GM19324 (cell line): ENCODE measurements around the gene YAP1.
A peak's percentile ranks its signal among the peaks of the same experiment; 100 is the strongest.

Experiments used
- ATAC-seq: cut with Tn5 transposase; IDR thresholded peaks from one replicate; pipeline ENCODE4 v1.9.1; 2021; ENCODE audit warnings: mild to moderate bottlenecking, moderate library complexity; ENCODE audit not compliant: unreplicated experiment, low FRiP score

Gene YAP1

DNA sequence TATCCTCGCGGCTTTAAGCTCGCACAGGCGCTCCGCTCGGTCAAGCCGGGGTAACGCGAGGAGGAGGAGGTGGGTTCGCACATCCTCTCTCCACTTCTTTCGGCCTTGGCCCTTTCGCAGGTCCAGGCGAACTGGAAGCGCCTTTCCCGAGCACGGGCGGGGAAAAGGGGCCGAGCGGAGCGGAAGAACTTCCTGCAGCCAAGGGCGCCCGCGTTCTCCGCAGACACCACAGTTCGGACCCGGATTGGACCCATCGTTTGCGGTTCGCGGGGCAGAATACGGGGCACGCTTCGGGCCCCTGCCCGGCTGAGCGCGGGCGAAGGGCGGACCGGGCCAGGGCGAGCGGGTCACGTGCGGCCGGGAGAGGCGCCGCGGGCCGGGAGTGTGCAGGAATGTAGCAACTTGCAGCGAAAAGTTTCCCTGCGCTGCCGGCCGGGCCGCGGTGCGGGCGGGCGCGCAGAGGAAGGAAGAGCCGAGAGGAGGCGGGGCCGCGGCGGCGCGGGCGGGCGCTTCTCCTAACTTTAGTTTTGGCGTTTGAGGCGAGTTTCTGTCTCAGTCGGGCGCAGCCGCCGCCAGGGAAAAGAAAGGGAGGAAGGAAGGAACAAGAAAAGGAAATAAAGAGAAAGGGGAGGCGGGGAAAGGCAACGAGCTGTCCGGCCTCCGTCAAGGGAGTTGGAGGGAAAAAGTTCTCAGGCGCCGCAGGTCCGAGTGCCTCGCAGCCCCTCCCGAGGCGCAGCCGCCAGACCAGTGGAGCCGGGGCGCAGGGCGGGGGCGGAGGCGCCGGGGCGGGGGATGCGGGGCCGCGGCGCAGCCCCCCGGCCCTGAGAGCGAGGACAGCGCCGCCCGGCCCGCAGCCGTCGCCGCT, at the start of gene YAP1:
Gene YAP1, plus strand, starts transcription at position 552 of the 865 bp plus-strand sequence. CDS start 402 bp downstream, outside the sequence.
- ATAC-seq = peak; percentile 84

- ATAC-seq = no peak
These were observed 49.0 kb upstream of the YAP1 start for GRCh38 chr11:102061276-102061675.

GRCh38 chr11:102062106-102062505, 48.1 kb upstream of the YAP1 start:
- ATAC-seq = no peak

- no peak for ATAC-seq
These were observed 45.9 kb upstream of the YAP1 start for GRCh38 chr11:102064316-102064715.

- ATAC-seq = no peak
These were observed 39.5 kb upstream of the YAP1 start for GRCh38 chr11:102070766-102071165.

DNA sequence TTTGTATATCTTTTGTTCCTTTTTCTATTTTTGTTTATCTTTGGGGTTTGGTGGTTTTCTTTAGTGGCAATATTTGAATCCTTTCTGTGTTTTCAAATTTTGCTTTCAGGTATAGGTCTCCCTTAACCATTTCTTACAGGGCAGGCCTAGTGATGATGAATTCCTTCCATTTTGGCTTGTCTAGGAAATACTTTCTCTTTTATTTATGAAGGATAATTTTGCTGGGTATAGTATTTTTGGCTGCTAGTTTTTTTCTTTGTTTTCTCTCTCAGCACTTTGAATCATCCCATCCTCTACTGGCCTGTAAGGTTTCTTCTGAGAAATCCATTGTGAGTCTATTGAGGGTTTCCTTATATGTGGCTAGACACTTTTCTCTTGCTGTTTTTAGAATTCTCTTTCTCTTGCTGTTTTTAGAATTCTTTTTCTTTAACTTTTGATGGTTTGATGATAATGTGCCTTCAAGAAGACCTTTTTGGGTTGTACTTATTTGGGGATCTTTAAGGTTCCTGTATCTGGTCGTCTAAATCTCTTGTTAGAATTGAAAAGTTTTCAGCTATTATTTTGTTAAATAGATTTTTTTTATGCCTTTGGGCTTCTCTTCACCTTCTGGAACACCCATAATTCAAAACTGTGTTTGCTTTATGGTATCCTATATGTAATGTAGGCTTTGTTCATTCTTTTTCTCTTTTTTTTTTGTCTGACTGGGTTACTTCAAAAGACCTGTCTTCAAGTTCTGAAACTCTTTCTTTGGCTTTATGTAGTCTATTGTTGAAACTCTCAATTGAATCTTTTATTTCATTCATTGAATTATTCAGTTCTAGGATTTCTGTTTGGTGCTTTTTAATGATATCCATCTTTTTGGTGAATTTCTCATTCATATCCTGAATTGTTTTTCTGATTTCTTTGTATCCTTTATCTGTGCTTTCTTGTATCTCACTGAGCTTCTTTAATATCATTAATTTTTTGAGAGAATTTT, 38.5 kb upstream of the YAP1 start:
- no peak for ATAC-seq

DNA sequence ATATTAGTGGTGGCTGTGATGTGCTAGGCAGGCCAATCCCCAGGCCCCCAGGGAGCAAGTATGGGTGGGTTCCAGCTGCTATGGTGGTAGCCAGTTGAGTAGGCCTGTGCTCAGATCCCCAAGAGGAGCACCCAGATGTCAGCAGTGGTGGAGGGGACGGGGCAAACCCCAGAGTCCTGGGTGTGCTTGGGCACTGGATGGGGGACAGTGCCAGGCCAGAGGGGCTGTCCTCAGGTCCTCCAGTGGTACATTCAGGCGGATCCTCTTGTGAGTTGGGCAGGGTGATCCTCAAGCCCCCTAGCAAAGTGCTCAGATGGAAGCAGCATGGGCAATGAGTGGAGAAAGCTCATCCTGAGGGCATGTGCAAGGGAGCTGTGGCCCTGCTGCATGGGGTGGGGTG, 37.0 kb upstream of the YAP1 start:
- no peak for ATAC-seq

DNA sequence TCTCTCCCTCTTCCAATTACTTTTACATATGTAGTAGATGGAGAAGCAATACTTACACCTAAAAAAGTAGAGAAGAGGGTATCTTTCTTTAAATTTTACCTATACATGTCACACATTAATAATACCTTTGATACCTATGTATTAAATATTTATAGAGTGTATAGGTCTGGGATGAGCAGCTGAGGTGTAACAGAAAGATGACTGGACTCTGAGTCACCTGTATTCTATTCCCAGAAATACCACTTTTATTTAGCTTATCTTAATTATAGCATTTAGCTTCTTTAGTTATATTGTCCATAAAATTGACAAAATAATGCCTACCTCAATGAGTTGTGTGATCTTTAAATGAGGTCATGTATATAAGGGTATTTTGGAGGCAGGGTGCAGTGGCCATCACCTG, 30.6 kb upstream of the YAP1 start:
- ATAC-seq = no peak

DNA sequence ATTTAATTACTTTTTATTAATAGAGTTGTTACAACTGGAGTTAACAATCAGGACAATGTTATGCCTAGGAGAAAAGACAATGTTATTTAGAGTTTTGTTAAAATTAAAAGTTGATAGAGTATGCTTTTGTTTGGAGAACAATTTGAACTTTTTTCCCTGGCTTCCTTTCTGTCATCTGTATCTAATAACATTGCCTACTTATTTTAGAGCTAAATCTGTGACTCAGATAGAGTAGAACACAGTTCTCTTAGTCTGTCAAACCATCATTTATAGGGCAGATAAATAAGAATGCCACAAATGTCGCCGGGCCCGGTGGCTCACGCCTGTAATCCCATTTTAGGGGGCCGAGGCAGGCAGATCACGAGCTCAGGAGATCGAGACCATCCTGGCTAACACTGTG, 28.9 kb upstream of the YAP1 start:
- no peak for ATAC-seq

DNA sequence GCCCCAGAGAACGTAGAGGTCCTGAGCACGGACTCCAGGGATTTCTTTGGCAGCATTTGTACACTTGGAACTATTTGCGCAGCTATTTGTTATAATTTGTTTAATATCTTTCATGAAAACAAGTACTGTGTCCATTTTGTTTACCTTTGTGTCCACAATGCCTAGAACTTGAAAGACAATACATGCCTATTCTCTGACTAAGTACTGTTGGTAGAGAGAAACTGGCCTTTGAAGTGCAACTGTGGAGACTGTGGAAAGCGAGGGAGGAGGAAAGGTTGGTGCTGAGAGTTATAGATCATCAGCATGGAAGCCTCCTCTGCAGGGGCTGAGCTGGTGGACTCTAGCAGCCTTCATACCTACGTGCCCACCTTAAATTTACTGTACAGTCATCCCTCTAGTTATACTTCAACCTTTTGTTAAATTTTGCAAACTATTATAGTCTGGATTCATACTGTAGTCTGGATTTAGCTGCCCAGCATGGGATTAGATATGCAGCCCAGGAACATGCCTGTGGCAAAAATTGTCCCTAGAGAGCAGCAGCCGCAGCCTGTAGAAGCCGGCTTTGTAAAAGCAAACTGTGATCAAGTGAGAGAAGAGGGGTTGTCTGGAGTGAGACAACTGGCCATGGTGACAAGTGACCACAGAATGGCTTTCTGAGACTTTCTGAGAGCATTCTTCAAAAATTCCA, 24.2 kb upstream of the YAP1 start:
- ATAC-seq = no peak

DNA sequence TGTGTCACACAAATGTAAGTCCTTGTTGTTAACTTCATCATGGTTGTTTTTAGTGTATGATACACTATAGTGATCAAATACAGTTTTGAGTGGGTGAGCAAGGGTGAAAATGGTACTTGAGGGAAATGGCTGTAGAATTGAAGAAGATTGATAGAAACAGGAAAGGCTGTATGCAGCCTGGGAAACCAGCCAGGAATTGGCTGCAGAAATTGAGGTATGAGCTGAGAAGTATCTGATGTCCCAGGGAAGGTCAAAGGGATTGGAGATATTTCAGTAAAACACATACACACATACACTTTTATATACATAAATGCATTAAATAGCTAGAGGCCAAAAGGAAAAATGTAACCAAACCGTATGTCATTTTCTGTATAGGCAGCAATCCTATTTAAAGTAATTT, 13.1 kb upstream of the YAP1 start:
- no peak for ATAC-seq

DNA sequence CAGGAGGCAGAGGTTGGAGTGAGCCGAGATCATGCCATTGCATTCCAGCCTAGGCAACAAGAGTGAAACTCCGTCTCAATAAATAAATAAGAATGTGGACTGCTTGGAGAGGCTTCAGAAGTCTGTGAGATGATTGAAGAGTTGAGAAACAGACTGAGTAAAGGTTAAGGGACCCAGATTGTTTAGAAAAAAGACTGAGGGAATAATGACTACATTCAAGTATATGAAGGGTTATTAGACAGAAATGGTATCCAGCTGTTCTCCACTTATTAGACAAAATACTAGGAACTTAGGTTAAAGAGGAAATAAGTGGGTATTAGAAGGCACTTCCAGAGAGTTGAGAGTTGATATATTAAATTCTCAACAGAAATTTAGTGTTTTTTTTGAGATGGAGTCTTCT, 10.5 kb upstream of the YAP1 start:
- ATAC-seq = no peak

- ATAC-seq = no peak
These were observed 1.4 kb upstream of the YAP1 start for GRCh38 chr11:102108734-102109440.

DNA sequence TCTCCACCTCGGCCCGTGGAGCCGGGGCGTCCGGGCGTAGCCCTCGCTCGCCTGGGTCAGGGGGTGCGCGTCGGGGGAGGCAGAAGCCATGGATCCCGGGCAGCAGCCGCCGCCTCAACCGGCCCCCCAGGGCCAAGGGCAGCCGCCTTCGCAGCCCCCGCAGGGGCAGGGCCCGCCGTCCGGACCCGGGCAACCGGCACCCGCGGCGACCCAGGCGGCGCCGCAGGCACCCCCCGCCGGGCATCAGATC, 439 bp downstream of the YAP1 start:
- ATAC-seq = peak; percentile 34

GRCh38 chr11:102111011-102111786, 952 bp downstream of the YAP1 start:
- ATAC-seq = no peak

DNA sequence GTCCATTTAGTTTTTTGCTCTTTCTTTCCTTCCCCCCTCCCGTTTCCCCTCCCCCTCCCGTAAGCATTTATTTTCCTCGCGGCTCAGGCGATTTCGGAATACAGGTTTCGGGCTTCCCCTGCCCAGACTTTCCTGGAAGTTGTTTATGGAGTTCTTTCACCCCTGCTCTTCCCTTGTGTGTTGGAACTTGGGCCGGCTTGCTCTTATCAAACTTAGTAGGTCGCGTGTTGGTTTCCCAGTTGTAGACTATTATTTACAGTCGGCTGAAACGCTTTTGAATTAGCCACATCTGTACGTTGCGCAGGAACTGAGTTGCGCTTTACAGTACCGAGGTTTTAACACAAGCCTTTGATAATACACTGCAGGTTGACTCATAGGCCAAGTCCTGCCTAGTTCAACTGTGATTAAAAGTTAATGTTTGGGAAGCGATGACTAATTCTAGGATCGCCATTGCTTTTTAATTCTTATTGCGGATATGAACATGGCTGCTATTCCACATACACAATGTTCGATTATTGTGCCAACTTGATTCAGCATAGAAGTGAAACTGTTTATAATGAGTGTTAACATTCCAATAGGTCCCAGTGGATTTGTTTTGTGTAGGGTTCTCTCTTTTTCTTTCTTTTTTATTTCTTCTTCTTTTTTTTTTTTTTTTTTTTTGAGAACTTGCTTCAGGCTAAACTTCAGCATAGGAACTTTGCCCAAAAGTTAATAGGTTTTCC, 1.7 kb downstream of the YAP1 start:
- ATAC-seq = no peak

- no peak for ATAC-seq
These were observed 2.2 kb downstream of the YAP1 start for GRCh38 chr11:102112509-102112821.

- ATAC-seq = no peak
These were observed 3.8 kb downstream of the YAP1 start for GRCh38 chr11:102114032-102114431.

DNA sequence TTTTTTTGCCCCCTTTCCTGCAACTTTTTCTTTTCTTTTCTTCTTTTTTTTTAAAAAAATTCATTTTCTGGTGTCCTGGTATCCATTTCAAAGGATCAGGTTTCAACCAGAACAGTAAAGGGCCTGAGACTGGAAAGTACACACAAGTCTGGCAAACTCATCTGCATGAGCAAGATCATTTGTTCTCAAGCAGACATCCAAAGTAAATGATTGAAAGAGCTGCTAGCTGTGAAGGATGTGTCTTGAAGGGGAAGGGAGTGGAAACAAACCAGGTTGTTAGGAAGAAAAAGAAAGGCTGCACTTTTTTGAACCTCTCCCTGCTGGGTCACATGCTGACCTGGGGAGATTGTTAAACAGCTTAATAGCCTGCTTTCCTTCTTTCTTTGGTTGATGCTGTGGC, 5.3 kb downstream of the YAP1 start:
- ATAC-seq = no peak
